Measurements from ENCODE around the gene MYRIP.

Gene MYRIP

DNA sequence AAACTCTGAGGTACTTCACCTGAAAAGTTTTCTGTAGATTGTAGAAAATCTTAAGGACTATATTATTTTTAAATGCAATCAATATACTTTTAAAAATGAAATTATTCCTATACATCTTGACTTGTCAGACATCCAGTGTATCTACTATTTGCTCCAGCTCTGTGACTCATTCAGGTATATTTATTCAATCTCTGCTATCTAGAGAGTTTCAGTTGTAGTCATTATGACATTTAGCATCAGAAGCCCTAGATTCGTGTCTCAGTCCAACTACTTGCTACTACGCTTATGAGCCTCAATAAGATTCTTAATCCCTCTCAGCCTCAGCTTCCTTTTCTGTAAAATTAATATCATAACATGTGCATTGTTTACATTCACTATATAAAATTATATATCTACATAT, 477.8 kb downstream of the MYRIP start:
- DNase-seq (ENCODE audit: low read depth in 2 of 2), result no peak

DNA sequence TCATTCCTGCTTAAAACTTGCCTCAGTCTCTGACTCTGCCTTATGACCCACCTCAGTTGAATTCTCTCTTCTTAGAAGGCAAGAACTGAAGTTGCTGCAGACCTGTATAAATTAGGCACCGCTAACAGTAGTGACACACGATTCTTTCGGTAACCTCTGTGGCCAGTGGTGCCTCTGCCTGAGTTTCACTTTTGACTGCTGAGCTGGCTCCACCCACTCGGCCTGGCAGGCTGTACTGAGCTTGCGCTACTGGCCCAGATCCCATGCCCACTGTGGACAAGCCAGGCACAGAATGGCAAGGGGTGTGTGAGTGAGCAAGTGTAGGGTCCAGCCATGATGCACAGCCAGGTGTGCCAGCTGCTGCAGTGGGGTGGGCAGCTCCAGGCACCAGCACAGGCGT, 481.0 kb downstream of the MYRIP start:
- DNase-seq (ENCODE audit: low read depth in 2 of 2), result no peak

DNA sequence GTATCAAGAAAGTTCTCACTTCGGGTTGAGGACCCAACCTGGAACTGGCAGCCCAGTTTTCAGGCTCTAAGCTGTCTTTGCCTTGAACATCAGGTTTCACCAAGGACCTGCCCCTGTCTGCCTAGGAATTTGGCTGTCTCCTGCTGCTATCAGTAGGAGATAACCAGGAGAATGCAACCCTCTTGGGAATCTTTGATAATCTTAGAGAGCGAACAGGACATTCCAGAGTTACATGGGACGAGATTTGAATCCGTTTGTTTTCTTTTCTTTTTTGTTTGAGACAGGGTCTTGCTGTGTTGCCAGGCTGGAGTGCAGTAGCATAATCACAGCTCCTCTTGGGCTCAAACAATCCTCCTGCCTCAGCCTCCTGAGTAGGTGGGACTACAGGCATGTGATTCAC, 482.1 kb downstream of the MYRIP start:
- DNase-seq (ENCODE audit: low read depth in 2 of 2), result no peak

DNA sequence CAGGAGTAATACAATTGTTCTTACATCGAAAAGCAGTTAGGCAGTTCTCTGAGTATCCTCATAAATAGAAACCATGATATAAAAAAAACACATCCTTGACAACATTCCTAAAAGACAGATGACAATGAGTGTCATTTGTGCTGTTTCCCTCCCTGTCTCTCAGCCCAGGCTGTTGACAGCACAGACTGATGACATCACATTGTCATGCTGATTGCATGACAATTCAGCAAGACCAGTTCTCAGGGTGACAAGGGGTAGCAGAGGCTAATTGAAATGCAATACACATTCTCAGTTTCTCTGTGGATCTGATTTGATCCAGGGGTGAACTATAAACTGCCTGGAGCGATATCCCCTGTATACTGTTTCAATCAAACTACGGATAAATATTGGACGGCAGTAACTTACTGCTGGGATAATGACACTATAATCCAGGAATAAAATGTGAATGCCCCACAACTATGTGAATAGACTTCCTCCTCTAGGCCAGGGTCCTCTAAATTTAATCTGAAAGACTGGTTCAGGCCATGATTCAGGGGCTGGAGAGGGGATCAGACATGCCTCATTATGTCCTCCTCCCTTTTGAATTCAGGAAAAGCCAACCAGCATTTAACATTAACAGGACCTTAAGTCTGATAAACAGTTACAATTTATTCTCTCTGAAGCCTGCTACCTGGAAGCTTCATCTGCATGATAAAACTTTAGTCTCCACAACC, 483.4 kb downstream of the MYRIP start:
- DNase-seq (ENCODE audit: low read depth in 2 of 2), result no peak

- DNase-seq (ENCODE audit: low read depth in 2 of 2), result no peak
Measured at GRCh38 chr3:40294434-40294833, 485.0 kb downstream of the MYRIP start.

GRCh38 chr3:40298075-40298474, 488.7 kb downstream of the MYRIP start:
- no peak for DNase-seq (ENCODE audit: low read depth in 2 of 2)

DNA sequence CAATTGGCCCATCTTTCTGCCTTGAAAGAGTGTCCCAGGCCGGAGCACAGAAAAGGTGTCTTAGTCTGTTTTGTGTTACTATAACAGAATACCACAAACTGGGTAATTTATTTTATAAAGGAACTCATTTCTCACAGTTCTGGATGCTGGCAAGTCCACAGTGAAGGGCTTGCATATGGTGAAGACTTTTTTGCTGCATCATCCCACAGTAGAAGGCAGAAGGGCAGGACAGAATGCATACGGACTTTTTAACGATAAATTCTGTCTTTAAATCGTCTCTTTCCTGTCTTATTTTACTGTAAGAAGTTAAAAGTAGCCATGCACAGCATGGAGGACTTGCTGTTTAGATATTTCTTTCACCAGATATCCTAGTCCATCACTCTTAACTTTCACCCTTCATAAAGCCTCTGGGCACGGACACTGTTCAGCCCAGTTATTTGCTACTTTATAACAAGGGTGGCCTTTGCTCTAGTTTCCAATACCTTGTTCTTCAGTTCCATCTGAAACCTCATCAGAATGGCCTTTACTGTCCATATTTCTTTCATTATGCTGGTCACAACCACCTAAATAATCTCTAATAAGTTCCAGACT, 489.8 kb downstream of the MYRIP start:
- no peak for DNase-seq (ENCODE audit: low read depth in 2 of 2)

- DNase-seq (ENCODE audit: low read depth in 2 of 2), result no peak
Measured at GRCh38 chr3:40299721-40300335, 490.4 kb downstream of the MYRIP start.

- DNase-seq (ENCODE audit: low read depth in 2 of 2), result no peak
Measured at GRCh38 chr3:40302784-40303183, 493.4 kb downstream of the MYRIP start.

- no peak for DNase-seq (ENCODE audit: low read depth in 2 of 2)
Measured at GRCh38 chr3:40304352-40304751, 494.9 kb downstream of the MYRIP start.

- no peak for DNase-seq (ENCODE audit: low read depth in 2 of 2)
Measured at GRCh38 chr3:40306336-40306735, 496.9 kb downstream of the MYRIP start.

DNA sequence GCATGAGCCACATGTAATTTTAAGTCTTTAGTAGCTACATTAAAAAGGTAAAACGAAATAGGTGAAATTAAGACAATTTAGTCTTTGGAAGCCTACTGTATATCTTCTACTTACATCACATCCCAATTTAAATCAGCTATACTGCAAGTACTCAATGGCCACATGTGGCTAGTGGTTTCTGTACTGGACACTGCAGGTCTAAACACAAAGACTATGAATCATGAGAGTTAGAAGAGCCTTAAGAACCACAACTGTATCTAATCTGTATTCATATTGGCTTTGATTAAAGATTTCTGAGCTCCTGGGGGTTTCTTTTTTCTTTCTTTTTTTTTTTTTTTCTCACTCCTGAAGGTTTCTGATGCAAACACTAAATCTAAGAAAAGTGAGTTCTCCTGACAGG, 497.8 kb downstream of the MYRIP start:
- DNase-seq (ENCODE audit: low read depth in 2 of 2), result no peak

- no peak for DNase-seq (ENCODE audit: low read depth in 2 of 2)
Measured at GRCh38 chr3:40308725-40309417, 499.5 kb downstream of the MYRIP start.

- DNase-seq (ENCODE audit: low read depth in 2 of 2), result peak; percentile 94 to 95
Measured at GRCh38 chr3:40309418-40309924, 500.1 kb downstream of the MYRIP start, which contains the start of gene EIF1B. EIF1B (plus strand) TSS chr3:40309707; CDS start chr3:40309942, 235 bp downstream.

Data from stimulated activated CD4-positive, alpha-beta T cell treated with anti-CD3 and anti-CD28 coated beads, Interleukin-1b, Interleukin-23, amount 100 ng/mL, for 1 hour (primary cell).